Activated CD4-positive, alpha-beta memory T cell treated with anti-CD3 and anti-CD28 coated beads for 36 hours (primary cell): ENCODE results near the gene ARF3. TPM values are rescaled to one million over a fixed set of nuclear protein-coding genes. Genes with fewer than 3 reads are reported as not detected.
A peak's percentile ranks its signal among the peaks of the same experiment; 100 is the strongest.

Source experiments
- CTCF ChIA-PET: fragments of 350-600 bp; sonication (Branson Sonifier 250); formaldehyde crosslinking; loops from one replicate; lab custom pipeline; 2021; ENCODE audit warnings: antibody characterized with exemption, inconsistent platforms; lab: Charles Lee
- POLR2A ChIA-PET: fragments of 350-600 bp; sonication (Branson Sonifier 250); formaldehyde crosslinking; loops from one replicate; lab custom pipeline; 2021; ENCODE audit warnings: antibody characterized with exemption; lab: Charles Lee
- DNase-seq: peaks from one replicate; pipeline ENCODE4 v3.0.0-alpha.2; 2020
- H3K27ac Mint-ChIP-seq: one replicate; pipeline ENCODE4 v1.8.0; 2021; ENCODE audit warnings: mixed read lengths
- H3K27me3 Mint-ChIP-seq: one replicate; pipeline ENCODE4 v1.8.0; 2021; ENCODE audit warnings: mixed read lengths
- H3K36me3 Mint-ChIP-seq: one replicate; pipeline ENCODE4 v1.8.0; 2021; ENCODE audit warnings: mixed read lengths
- H3K4me1 Mint-ChIP-seq: one replicate; pipeline ENCODE4 v1.8.0; 2021; ENCODE audit warnings: low read depth, mixed read lengths
- H3K4me3 Mint-ChIP-seq: one replicate; pipeline ENCODE4 v1.8.0; 2021; ENCODE audit warnings: mild to moderate bottlenecking, mixed read lengths
- H3K9me3 Mint-ChIP-seq: one replicate; pipeline ENCODE4 v1.8.0; 2021; ENCODE audit warnings: mixed read lengths
- intact Hi-C: fragments of 100-400 bp; cut with micrococcal nuclease; formaldehyde crosslinking; loops from one replicate; pipeline ENCODE4 v1.15.1; 2023
- total RNA-seq, 2 experiments: library from RNA; stranded (reverse); gene quantifications; one replicate each; pipeline ENCODE4 v1.2.3, GENCODE V29; 2021

The ARF3 gene
- total RNA-seq, 2 experiments from 2014 or later: 110 to 121 TPM

DNA sequence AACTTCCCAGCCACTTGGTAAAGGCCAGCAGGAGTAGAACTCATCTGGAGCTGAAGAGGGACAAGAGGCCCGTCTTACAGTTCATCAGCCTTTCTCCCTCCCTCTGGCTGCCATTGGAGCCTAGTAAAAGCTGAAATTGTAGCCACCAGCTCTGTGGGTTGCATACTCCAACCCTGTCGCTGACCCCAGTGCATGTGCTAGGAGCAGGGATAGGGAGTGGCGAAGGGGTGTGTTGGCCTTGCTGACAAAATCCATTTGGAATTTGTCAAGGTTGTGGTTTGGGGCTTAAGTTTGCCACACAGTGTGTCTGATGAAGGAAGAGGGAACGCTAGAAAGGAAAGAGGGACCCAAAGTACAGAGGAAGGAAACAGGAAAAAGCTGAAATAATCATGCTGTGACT, 4.0 kb upstream of the ARF3 start:
- intact Hi-C loops: no loop called here
- ChIA-PET CTCF (interaction anchor here (1.5 to 15.5 kb wide), 2 partner anchors 21 to 108 kb away, joined by 3 to 202 read pairs; partner anchors contain the start of gene WNT1), POLR2A (no interaction called here)
- no peak for DNase-seq
- H3K36me3 Mint-ChIP-seq: peaks cover under 1% of the 10 kb centered on the region
- H3K4me1 Mint-ChIP-seq: peaks cover 7% of the 10 kb centered on the region
- H3K27me3 Mint-ChIP-seq: no peaks in the 10 kb centered on the region
- no peak overlapping the region for H3K4me3 Mint-ChIP-seq
- H3K9me3 Mint-ChIP-seq: no peaks in the 10 kb centered on the region
- H3K27ac Mint-ChIP-seq: no peak overlapping the region

DNA sequence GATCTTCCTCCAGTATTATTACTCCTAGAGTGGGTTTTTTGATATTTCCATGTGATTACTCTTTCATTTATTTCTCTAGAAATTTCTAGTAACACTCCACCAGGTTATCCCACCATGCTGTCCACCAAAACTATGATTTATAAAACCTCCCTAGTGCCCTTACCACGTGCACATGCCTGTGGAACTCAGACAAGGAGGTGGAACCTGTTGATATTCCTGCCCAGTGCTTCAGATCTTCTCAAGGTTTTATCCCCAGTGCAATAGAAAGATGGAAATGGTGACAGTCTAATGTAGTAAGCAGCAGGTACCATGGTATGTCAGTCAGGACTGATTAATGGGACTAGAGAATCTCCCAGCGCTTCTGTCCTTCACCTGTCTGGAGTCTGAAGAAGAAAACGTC, 3.5 kb upstream of the ARF3 start:
- CTCF ChIA-PET: interaction anchor here (1.5 to 15.5 kb wide), 2 partner anchors 22 to 108 kb away, joined by 3 to 202 read pairs; partner anchors contain the start of gene WNT1
- Mint-ChIP-seq H3K27me3 (no peaks in the 10 kb centered on the region), H3K4me3 (no peak overlapping the region), H3K4me1 (peaks cover 12% of the 10 kb centered on the region), H3K9me3 (no peaks in the 10 kb centered on the region), H3K27ac (no peak overlapping the region), H3K36me3 (peaks cover 4% of the 10 kb centered on the region)
- POLR2A ChIA-PET: no interaction called here
- intact Hi-C loops: no loop called here
- DNase-seq: no peak

DNA sequence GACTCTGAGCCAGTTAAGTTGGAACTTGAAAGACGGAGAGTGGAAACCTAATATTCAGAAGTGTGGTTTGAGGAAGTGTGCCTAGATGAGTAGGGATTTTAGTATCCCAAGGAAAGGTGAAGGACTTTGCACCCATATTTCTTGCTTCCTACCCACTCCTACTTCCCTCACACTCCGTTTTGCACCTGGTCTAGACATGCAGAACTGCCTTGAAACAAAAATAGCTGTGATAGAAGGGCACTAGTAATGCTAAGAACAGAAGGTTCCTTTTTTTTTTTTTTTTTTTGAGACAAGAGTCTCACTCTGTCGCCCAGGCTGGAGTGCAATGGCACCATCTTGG, 732 bp upstream of the ARF3 start:
- ChIA-PET CTCF (interaction anchor here (0.6 to 2.9 kb wide), 13 partner anchors 10 to 138 kb away, joined by 3 to 31 read pairs (median 7); partner anchors contain the start of genes DDX23 and WNT1), POLR2A (interaction anchor here (0.6 to 1.7 kb wide), 10 partner anchors 8 to 175 kb away, joined by 3 to 8 read pairs (median 3); partner anchors contain the start of genes FKBP11 and RND1)
- peaks cover 26% of the 10 kb centered on the region for H3K4me1 Mint-ChIP-seq
- peaks cover 6% of the 10 kb centered on the region for H3K36me3 Mint-ChIP-seq
- H3K4me3 Mint-ChIP-seq: peak overlapping the region; percentile 86
- DNase-seq: no peak
- intact Hi-C loops: no loop called here
- H3K27me3 Mint-ChIP-seq: no peaks in the 10 kb centered on the region
- no peak overlapping the region for H3K27ac Mint-ChIP-seq
- no peaks in the 10 kb centered on the region for H3K9me3 Mint-ChIP-seq

DNA sequence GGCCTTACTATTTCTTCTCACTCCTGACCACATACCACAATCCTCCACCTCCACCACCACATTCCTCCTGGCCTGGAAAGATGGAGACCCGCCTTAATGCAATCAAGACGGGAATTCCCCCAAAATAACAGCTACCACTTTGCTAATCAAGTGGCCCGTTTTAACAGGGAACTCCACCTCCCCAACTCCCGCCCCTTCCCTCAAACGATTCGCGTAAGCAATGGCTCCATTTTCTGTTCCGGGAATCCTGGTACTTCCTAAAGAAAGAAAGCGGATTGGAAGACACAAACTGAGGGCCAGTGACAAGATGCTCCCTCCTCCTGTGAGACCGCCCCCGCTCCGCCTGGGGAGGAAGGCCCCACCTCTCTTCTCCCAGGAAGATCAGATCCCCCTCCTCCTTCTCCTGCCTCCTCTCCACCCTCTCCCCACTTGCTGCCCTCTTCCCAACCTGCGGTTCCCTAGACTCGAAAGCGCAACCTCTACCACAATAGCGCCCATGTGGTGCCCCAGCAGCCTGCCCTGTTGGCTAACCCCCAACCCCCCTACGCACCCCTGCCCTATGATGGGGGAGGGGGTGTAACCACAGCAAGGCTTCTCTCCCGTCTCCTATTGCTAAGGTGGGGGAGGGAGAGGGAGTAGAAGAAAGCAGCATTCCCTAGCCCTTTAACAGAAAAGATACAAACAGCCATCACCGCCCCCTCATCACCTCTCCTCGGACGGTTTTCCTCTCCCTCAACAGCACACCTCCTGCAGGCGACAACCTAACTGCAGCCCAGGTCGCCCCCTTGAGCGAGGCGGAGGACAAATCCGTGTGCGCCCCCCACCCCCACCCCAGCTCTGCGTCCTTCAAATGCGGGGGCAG, 777 bp downstream of the ARF3 start:
- intact Hi-C loops: loop anchor here (1.0 kb wide), 3 partner anchors 15 to 62 kb away; partner anchors contain the start of genes PRKAG1 and WNT10B
- CTCF ChIA-PET: interaction anchor here (0.8 to 2.9 kb wide), 15 partner anchors 12 to 136 kb away, joined by 3 to 31 read pairs (median 5); partner anchors contain the start of gene WNT1
- H3K4me1 Mint-ChIP-seq: peaks cover 29% of the 10 kb centered on the region
- no peaks in the 10 kb centered on the region for H3K27me3 Mint-ChIP-seq
- H3K27ac Mint-ChIP-seq: peak overlapping the region; percentile 75
- DNase-seq: peak; percentile 59
- POLR2A ChIA-PET: interaction anchor here (1.0 to 1.7 kb wide), 5 partner anchors 9 to 91 kb away, joined by 3 to 8 read pairs (median 5); partner anchors contain the start of genes FKBP11 and RND1
- H3K9me3 Mint-ChIP-seq: no peaks in the 10 kb centered on the region
- H3K36me3 Mint-ChIP-seq: peaks cover 6% of the 10 kb centered on the region
- H3K4me3 Mint-ChIP-seq: peak overlapping the region; percentile 86

DNA sequence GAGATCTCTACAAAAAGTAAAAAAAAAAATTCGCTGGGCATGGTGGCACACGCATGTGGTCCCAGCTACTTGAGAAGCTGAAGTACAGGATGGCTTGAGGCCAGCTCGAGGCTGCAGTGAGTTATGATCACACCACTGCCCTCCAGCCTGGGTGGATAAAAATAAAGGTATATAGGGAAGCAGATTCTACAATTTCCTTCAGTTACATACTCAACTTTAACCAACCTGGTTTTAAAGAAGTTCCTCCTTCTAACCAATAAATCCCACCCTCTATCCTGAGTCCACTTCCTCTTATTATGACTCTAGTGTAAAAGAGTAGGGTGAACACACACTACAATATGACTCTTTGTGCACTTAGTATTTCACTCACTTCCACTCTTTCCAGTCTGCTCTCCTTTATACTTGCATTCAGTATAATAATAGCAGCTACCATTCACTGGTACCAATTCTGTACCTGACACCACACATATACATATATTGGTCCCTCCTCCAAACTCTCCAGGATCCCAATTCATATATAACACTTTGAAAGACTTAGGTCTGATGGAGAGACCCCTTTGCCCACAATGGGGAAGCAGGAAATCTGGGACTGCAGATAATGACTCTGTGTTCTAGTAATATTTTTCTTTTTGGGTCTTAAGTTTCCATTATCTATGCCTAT, 2.3 kb downstream of the ARF3 start:
- Mint-ChIP-seq H3K4me1 (peaks cover 29% of the 10 kb centered on the region), H3K27ac (no peak overlapping the region), H3K9me3 (no peaks in the 10 kb centered on the region), H3K4me3 (no peak overlapping the region), H3K36me3 (peaks cover 8% of the 10 kb centered on the region), H3K27me3 (no peaks in the 10 kb centered on the region)
- POLR2A ChIA-PET: no interaction called here
- intact Hi-C loops: no loop called here
- CTCF ChIA-PET: interaction anchor here (0.6 to 1.8 kb wide), 5 partner anchors 23 to 137 kb away, joined by 3 to 5 read pairs (median 4); partner anchors contain the start of gene WNT1
- DNase-seq: no peak

DNA sequence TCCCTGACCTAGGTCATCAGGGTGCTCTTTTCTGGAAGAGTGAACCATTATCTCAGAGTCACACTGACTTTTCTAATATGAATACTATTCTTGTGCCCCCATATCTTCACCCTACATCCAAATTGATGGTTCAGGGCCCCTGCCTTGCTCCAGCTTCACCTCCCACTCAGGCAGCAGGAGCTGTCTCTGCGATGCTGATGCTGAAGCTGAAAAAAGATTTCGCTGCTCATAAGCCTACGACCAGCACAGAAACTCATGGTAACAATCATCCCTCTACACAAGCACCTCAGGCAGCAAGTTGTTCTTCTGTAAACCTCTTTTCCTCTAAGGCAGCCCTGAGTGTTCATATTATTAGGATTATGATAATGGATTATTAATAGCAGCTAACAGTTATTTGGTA, 3.2 kb downstream of the ARF3 start:
- CTCF ChIA-PET: interaction anchor here (0.6 to 2.4 kb wide), 3 partner anchors 19 to 135 kb away, joined by 3 to 15 read pairs (median 4); no protein-coding TSS in a partner anchor
- intact Hi-C loops: no loop called here
- Mint-ChIP-seq H3K9me3 (no peaks in the 10 kb centered on the region), H3K27me3 (no peaks in the 10 kb centered on the region), H3K4me1 (peaks cover 29% of the 10 kb centered on the region), H3K36me3 (peaks cover 8% of the 10 kb centered on the region), H3K4me3 (no peak overlapping the region), H3K27ac (no peak overlapping the region)
- POLR2A ChIA-PET: no interaction called here
- DNase-seq: no peak

DNA sequence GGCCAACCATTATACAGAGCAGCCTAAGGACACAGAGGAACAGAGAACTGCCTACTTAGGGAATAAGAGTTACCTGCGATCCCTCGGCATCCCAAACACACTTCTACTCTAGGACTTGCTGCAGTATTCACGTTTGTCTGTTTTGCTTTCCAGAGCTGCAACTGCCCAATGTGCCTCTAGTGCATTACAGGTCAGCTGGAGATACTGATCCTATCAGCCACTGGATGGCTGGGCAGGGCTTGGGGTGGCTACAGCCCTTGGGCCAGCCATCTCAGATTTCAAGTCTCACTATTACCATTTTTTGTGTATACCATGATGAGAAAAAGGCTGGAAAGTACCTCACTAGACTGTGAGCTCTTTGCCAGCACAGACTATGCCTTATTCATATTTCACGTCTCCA, 4.6 kb downstream of the ARF3 start:
- peaks cover 8% of the 10 kb centered on the region for H3K36me3 Mint-ChIP-seq
- CTCF ChIA-PET: interaction anchor here (0.5 to 2.8 kb wide), 7 partner anchors 12 to 100 kb away, joined by 3 to 15 read pairs (median 5); partner anchors contain the start of genes DDX23 and FKBP11
- H3K27ac Mint-ChIP-seq: no peak overlapping the region
- intact Hi-C loops: no loop called here
- no peaks in the 10 kb centered on the region for H3K9me3 Mint-ChIP-seq
- H3K4me3 Mint-ChIP-seq: no peak overlapping the region
- POLR2A ChIA-PET: interaction anchor here (0.8 to 1.1 kb wide), 2 partner anchors 17 to 36 kb away, joined by 3 read pairs; no protein-coding TSS in a partner anchor
- peaks cover 30% of the 10 kb centered on the region for H3K4me1 Mint-ChIP-seq
- no peak for DNase-seq
- H3K27me3 Mint-ChIP-seq: no peaks in the 10 kb centered on the region

DNA sequence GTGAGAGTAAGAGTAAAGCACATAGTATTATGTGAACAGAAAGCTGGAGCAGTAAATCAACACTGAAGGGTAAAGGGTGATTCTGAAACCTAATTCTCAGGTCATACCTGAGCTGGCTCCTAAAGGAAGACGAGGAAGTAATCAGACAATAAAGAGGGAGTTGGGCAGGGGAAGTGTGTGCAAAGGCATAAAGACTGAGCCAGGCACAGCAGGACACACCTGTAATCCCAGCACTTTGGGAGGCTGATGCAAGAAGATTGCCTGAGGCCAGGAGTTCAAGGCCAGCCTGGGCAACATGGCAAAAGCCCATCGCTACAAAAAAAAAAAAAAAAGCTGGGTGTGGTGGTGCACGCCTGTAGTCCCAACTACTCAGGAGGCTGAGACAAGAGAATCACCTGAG, 9.6 kb downstream of the ARF3 start:
- Mint-ChIP-seq H3K27me3 (no peaks in the 10 kb centered on the region), H3K4me3 (no peak overlapping the region), H3K4me1 (peaks cover 11% of the 10 kb centered on the region), H3K27ac (no peak overlapping the region), H3K36me3 (peaks cover 5% of the 10 kb centered on the region), H3K9me3 (no peaks in the 10 kb centered on the region)
- ChIA-PET CTCF (interaction anchor here (1.4 to 2.6 kb wide), 2 partner anchors 10 to 12 kb away, joined by 3 to 9 read pairs; no protein-coding TSS in a partner anchor), POLR2A (interaction anchor here (0.5 to 0.6 kb wide), 3 partner anchors 10 to 318 kb away, joined by 3 to 4 read pairs (median 3); partner anchors contain the start of gene ARF3)
- DNase-seq: no peak
- intact Hi-C loops: no loop called here

DNA sequence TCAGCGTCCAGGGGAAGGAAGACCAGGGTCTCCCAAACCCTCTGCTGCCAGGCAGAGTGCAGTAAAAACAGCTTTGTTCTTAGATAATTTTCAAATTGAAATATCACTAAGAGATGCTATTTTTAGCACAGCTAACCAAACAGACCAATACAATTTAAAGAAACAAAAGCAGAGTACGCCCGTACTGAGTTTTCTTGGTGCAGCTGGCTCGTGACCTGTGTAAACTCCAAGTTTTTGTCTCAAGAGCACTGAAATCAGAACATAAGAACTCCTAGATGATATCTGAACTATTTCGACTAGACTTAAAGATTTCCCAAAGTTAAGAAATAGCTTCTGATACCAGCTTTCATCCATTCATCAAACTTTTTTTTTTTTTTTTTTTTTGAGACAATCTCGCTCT, 10.3 kb downstream of the ARF3 start:
- DNase-seq: no peak
- peaks cover 8% of the 10 kb centered on the region for H3K4me1 Mint-ChIP-seq
- intact Hi-C loops: no loop called here
- no peak overlapping the region for H3K4me3 Mint-ChIP-seq
- ChIA-PET POLR2A (interaction anchor here (0.5 to 0.6 kb wide), 2 partner anchors 170 to 247 kb away, joined by 3 read pairs; no protein-coding TSS in a partner anchor), CTCF (interaction anchor here (1.4 to 2.6 kb wide), 2 partner anchors 10 to 12 kb away, joined by 3 to 9 read pairs; no protein-coding TSS in a partner anchor)
- H3K9me3 Mint-ChIP-seq: no peaks in the 10 kb centered on the region
- H3K27me3 Mint-ChIP-seq: no peaks in the 10 kb centered on the region
- H3K27ac Mint-ChIP-seq: no peak overlapping the region
- peaks cover 5% of the 10 kb centered on the region for H3K36me3 Mint-ChIP-seq

DNA sequence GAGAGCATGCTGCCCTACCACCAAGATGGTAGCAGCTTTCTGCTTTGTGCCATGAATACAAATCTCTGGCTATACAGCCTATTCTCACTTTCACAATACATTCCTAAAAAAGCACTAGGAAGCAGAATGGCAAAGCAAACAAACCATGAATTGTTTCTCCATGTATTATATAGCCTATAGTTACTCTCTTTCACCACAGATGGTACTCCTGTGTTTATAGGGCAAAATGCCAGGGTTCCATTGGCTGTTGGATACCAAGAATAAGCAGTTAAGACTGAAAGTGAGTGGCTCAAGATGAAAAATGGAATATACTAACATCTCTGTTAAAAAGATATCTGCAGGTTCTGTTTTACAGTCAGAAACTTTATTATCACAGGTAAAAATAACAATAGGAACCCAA, 11.1 kb downstream of the ARF3 start:
- ChIA-PET POLR2A (no interaction called here), CTCF (interaction anchor here (2.6 kb wide), 1 partner anchor 11 kb away, joined by 9 read pairs; no protein-coding TSS in a partner anchor)
- Mint-ChIP-seq H3K9me3 (no peaks in the 10 kb centered on the region), H3K4me1 (peaks cover 8% of the 10 kb centered on the region), H3K36me3 (peaks cover 5% of the 10 kb centered on the region), H3K4me3 (no peak overlapping the region), H3K27me3 (no peaks in the 10 kb centered on the region), H3K27ac (no peak overlapping the region)
- DNase-seq: no peak
- intact Hi-C loops: no loop called here

DNA sequence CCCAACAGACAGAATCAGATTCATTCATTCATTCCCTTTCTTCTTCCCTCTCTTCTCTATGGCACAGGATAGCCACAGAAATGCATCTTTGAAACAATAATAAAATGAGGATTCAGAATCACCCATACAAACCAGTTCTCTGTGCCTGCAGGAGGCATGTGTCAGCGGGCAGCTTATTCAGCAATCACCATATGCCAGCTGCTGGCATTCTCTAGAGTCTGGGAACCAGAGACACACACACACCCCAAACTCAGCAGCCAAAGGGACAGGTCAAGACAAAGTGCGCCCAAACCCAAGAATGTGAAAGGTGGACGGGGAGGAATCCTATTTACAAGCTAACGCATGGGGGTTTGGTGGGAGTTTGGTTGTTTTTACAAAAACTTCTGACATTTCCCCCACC, 14.1 kb downstream of the ARF3 start:
- DNase-seq: no peak
- H3K4me3 Mint-ChIP-seq: no peak overlapping the region
- H3K36me3 Mint-ChIP-seq: peaks cover 13% of the 10 kb centered on the region
- POLR2A ChIA-PET: interaction anchor here (0.8 kb wide), 1 partner anchor 31 kb away, joined by 3 read pairs; no protein-coding TSS in a partner anchor
- H3K27ac Mint-ChIP-seq: no peak overlapping the region
- peaks cover 4% of the 10 kb centered on the region for H3K4me1 Mint-ChIP-seq
- no peaks in the 10 kb centered on the region for H3K27me3 Mint-ChIP-seq
- H3K9me3 Mint-ChIP-seq: no peaks in the 10 kb centered on the region
- CTCF ChIA-PET: interaction anchor here (1.1 to 2.3 kb wide), 4 partner anchors 19 to 46 kb away, joined by 3 to 14 read pairs (median 4); a partner anchor contains a TSS
- intact Hi-C loops: no loop called here
